Chondrocyte (in vitro differentiated cells): ENCODE results near the gene ACO1. TPM values are rescaled to one million over a fixed set of nuclear protein-coding genes. Genes with fewer than 3 reads are reported as not detected.

Experiments used
- DNase-seq: peaks from one replicate; pipeline ENCODE4 v3.0.0; 2021; ENCODE audit warnings: mixed read lengths, low spot score
- H3K27ac Mint-ChIP-seq: one replicate; pipeline ENCODE4 v1.8.0; 2021; ENCODE audit warnings: mild to moderate bottlenecking, moderate library complexity, mixed read lengths; ENCODE audit not compliant: unreplicated experiment
- H3K27me3 Mint-ChIP-seq: 2 replicates; pipeline ENCODE4 v1.8.0; 2021; ENCODE audit warnings: low read depth, mixed read lengths
- H3K36me3 Mint-ChIP-seq: 2 replicates; pipeline ENCODE4 v1.8.0; 2021; ENCODE audit warnings: low read depth, mixed read lengths
- H3K4me1 Mint-ChIP-seq: 2 replicates; pipeline ENCODE4 v1.8.0; 2021; ENCODE audit warnings: low read depth, mild to moderate bottlenecking, mixed read lengths
- H3K4me3 Mint-ChIP-seq: one replicate; pipeline ENCODE4 v1.8.0; 2021; ENCODE audit warnings: mild to moderate bottlenecking, moderate library complexity, mixed read lengths; ENCODE audit not compliant: unreplicated experiment
- H3K9me3 Mint-ChIP-seq: 2 replicates; pipeline ENCODE4 v1.8.0; 2021; ENCODE audit warnings: low read depth, mixed read lengths
- total RNA-seq: library from RNA; stranded (reverse); gene quantifications from 3 replicates; pipeline ENCODE4 v1.2.1, GENCODE V29; 2021
- TF ChIP-seq, protein P1 (sequence below): fragments of 200-600 bp; sonication (generic); IDR thresholded peaks from 2 replicates; pipeline ENCODE4 v1.5.0; 2021; ENCODE audit warnings: antibody characterized with exemption, mild to moderate bottlenecking, moderate library complexity

The ACO1 gene
- total RNA-seq, 1 donor from 2014 or later: 44.7 TPM

DNA sequence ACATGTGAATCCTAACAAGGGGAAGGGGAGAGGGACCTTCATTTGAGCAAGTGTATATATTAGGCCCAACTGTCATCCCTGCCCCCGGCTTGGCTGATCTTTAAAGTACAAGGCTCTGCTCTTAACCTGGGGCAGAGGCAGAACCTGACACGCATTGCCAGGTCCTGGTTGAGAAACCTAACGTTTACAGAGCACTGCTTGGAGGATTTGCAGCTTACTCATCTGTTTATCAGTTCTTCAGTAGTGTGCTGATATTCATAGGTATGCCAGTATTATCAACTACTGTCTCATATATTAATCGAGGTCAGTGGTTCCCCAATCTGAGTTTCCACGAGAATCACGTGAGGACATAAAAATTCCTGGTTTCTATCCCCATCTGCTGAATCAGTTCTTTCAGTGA is 50.4 kb downstream of the ACO1 start:
- H3K27ac Mint-ChIP-seq: no peak overlapping the region
- H3K4me1 Mint-ChIP-seq: peaks cover 25% of the 10 kb centered on the region
- H3K27me3 Mint-ChIP-seq: no peaks in the 10 kb centered on the region
- H3K36me3 Mint-ChIP-seq: peaks cover 27% of the 10 kb centered on the region
- DNase-seq: no peak
- H3K4me3 Mint-ChIP-seq: no peak overlapping the region
- H3K9me3 Mint-ChIP-seq: no peaks in the 10 kb centered on the region
- TF ChIP-seq, protein P1, sequence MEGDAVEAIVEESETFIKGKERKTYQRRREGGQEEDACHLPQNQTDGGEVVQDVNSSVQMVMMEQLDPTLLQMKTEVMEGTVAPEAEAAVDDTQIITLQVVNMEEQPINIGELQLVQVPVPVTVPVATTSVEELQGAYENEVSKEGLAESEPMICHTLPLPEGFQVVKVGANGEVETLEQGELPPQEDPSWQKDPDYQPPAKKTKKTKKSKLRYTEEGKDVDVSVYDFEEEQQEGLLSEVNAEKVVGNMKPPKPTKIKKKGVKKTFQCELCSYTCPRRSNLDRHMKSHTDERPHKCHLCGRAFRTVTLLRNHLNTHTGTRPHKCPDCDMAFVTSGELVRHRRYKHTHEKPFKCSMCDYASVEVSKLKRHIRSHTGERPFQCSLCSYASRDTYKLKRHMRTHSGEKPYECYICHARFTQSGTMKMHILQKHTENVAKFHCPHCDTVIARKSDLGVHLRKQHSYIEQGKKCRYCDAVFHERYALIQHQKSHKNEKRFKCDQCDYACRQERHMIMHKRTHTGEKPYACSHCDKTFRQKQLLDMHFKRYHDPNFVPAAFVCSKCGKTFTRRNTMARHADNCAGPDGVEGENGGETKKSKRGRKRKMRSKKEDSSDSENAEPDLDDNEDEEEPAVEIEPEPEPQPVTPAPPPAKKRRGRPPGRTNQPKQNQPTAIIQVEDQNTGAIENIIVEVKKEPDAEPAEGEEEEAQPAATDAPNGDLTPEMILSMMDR: no peak

DNA sequence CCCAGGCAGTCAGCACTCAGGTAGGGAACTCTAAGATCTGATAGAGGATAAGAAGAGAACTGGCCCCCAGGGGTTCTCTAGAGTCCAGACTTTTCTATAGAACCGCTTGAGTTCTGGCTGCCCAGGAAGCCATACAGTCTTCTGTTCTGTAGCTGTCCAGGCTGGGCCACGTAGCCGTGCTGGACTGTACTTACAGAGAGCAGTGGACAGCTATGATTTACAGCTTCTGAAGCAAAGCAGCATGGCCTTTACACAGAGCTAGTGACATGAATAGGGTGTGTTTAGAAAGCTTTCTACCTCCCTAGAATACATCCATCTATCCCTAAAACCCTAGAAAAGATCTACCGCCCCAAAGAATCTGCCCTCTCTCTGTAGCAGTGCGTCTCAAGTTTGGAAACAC is 57.2 kb downstream of the ACO1 start:
- no peak overlapping the region for H3K4me3 Mint-ChIP-seq
- no peaks in the 10 kb centered on the region for H3K27me3 Mint-ChIP-seq
- TF ChIP-seq, protein P1: no peak
- no peaks in the 10 kb centered on the region for H3K4me1 Mint-ChIP-seq
- no peaks in the 10 kb centered on the region for H3K9me3 Mint-ChIP-seq
- H3K36me3 Mint-ChIP-seq: peaks cover 17% of the 10 kb centered on the region
- H3K27ac Mint-ChIP-seq: no peak overlapping the region
- no peak for DNase-seq

DNA sequence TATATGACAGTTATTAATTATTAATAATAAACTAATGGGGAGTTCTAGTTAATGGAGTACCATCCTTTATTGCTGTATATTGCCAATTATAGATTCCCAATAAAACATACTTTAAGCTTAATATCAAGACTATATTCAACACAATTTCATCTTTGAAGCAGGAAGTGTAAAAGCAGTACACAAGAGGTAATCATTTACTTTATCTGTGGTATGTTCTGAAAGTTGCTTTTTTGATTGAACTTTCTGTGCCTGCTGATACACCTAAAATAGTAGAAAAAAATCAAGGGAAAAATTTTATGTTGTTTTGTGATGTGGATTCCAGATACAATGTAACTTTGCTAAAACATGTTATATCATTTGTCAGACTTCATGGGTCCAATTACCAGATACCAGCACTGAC is 58.0 kb downstream of the ACO1 start:
- Mint-ChIP-seq H3K9me3 (no peaks in the 10 kb centered on the region), H3K4me1 (no peaks in the 10 kb centered on the region), H3K36me3 (peaks cover 16% of the 10 kb centered on the region), H3K4me3 (no peak overlapping the region), H3K27ac (no peak overlapping the region), H3K27me3 (no peaks in the 10 kb centered on the region)
- TF ChIP-seq, protein P1: no peak
- no peak for DNase-seq

DNA sequence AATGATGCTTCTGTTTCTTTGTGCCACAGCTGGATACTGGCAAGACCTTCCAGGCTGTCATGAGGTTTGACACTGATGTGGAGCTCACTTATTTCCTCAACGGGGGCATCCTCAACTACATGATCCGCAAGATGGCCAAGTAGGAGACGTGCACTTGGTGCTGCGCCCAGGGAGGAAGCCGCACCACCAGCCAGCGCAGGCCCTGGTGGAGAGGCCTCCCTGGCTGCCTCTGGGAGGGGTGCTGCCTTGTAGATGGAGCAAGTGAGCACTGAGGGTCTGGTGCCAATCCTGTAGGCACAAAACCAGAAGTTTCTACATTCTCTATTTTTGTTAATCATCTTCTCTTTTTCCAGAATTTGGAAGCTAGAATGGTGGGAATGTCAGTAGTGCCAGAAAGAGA is 65.5 kb downstream of the ACO1 start:
- Mint-ChIP-seq H3K9me3 (no peaks in the 10 kb centered on the region), H3K27ac (no peak overlapping the region), H3K36me3 (peaks cover 31% of the 10 kb centered on the region), H3K27me3 (no peaks in the 10 kb centered on the region), H3K4me1 (no peaks in the 10 kb centered on the region), H3K4me3 (no peak overlapping the region)
- TF ChIP-seq, protein P1: no peak
- no peak for DNase-seq

DNA sequence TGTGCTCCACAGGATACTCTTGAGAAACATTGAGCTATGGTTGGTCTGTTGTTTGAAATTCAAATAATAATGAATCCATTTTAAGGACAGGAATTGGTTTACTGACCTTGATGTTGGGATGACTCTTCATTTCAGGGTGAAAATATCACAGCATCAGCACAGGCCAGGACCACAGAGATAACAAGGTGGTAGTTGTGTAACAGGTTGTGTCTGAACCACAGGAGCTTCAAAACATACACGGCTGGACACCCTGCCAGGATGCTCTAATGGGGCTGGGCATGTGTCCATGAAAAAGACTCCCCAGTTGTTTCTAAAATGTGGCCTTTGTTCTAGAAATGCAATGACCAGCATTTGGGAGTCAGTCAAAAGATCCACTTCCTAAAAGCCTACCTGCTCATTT is 69.8 kb downstream of the ACO1 start:
- H3K27ac Mint-ChIP-seq: no peak overlapping the region
- H3K9me3 Mint-ChIP-seq: no peaks in the 10 kb centered on the region
- peaks cover 6% of the 10 kb centered on the region for H3K4me1 Mint-ChIP-seq
- no peak for DNase-seq
- H3K27me3 Mint-ChIP-seq: no peaks in the 10 kb centered on the region
- TF ChIP-seq, protein P1: no peak
- peaks cover 30% of the 10 kb centered on the region for H3K36me3 Mint-ChIP-seq
- no peak overlapping the region for H3K4me3 Mint-ChIP-seq
